ENCODE measurements around the gene PPP4R2. TPM values are rescaled to one million over a fixed set of nuclear protein-coding genes. Genes with fewer than 3 reads are reported as not detected.

PPP4R2 gene
- total RNA-seq, 1 experiment from 2014 or later, result 62.7 TPM

DNA sequence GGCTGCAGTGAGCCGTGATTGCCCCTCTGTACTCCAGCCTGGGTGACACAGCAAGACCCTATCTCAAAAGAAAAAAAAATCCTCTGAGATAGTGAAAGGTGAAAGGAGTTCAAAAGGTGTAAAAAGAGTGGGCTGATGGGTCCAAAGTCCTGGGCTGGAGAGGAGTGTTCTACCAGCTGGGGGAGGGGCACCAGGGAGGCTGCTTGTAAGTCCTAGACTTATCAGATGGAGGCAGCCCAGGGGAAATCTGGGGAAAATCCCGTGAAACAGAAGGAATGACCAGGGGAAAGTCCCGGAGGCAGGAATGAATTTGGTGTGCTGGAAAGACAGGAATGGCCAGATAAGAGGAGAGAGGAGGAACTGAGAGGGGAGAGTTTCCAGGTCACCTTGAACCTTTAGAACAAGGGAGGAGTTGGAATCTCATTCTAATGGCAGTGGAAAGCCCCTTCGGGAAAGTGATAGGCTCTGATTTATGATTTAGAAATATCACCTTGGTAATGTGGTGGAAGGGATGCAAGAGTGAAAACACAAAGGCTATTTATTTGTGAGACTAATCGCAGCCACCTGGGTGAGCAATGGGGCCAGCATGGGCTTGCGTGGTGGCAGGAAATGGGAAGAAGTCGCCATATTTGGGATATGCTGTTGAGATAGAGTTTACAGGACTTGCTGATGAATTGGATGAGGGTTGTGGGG lies 23.4 kb upstream of the PPP4R2 start:
- POLR2A ChIA-PET (ENCODE audit: unreplicated experiment), result no interaction called here
- H3K4me2 ChIP-seq (ENCODE audit: low read length), result no peak overlapping the region
- no peaks in the 10 kb centered on the region for H3K4me1 ChIP-seq (ENCODE audit: insufficient read depth, low read length)
- CTCF ChIA-PET, result no interaction called here
- ATAC-seq, result no peak
- no peak for DNase-seq
- H3F3A ChIP-seq (ENCODE audit: low read length, unreplicated experiment), result no peaks in the 10 kb centered on the region
- H3K27me3 ChIP-seq (ENCODE audit: low read length), result no peaks in the 10 kb centered on the region
- no peaks in the 10 kb centered on the region for H4K20me1 ChIP-seq (ENCODE audit: low read length)
- H3K9ac ChIP-seq (ENCODE audit: low read length), result no peak overlapping the region
- intact Hi-C loops (cut with micrococcal nuclease), result no loop called here
- TF ChIP-seq, protein P1, sequence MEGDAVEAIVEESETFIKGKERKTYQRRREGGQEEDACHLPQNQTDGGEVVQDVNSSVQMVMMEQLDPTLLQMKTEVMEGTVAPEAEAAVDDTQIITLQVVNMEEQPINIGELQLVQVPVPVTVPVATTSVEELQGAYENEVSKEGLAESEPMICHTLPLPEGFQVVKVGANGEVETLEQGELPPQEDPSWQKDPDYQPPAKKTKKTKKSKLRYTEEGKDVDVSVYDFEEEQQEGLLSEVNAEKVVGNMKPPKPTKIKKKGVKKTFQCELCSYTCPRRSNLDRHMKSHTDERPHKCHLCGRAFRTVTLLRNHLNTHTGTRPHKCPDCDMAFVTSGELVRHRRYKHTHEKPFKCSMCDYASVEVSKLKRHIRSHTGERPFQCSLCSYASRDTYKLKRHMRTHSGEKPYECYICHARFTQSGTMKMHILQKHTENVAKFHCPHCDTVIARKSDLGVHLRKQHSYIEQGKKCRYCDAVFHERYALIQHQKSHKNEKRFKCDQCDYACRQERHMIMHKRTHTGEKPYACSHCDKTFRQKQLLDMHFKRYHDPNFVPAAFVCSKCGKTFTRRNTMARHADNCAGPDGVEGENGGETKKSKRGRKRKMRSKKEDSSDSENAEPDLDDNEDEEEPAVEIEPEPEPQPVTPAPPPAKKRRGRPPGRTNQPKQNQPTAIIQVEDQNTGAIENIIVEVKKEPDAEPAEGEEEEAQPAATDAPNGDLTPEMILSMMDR (conservative IDR thresholded peaks at IDR 0.05; ENCODE audit: low read depth, low read length), result no peak
- BruUV-seq (replicated peaks), result no TSS peak
- H3K79me2 ChIP-seq (ENCODE audit: low read length), result no peaks in the 10 kb centered on the region
- 0 out of 2 replicates have a peak overlapping the region, but pooled peaks have one; percentile 23 for H2AFZ ChIP-seq (ENCODE audit: low read length)
- no peaks in the 10 kb centered on the region for H3K9me3 ChIP-seq (ENCODE audit: low read length)
- no peak overlapping the region for H3K27ac ChIP-seq (ENCODE audit: low read length)
- H3K4me3 ChIP-seq (ENCODE audit: low read length), result no peak overlapping the region
- no peaks in the 10 kb centered on the region for H3K36me3 ChIP-seq (ENCODE audit: low read depth, low read length)
- no peaks in the 10 kb centered on the region for H3K9me2 ChIP-seq (replicated peaks; ENCODE audit: low read length)

DNA sequence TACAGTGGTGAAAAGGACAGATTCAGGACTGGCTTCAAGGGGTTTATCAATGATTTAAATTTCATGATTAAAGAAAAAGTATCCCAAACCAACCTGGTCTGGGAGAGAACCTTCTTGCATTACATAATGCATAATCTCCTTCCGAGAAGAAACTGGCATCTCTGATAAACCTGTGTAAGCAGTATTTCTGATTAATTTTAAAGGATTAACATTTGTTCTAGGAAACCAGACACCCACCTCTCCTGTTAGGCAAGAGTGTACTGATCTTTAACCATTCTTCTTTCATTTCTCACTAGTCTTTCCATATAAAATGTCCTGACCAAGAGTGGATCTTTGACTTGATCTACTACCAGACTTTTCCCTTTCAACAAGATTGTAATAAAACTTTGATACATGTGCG lies 22.8 kb upstream of the PPP4R2 start:
- H3K4me1 ChIP-seq (ENCODE audit: insufficient read depth, low read length), result no peaks in the 10 kb centered on the region
- no peaks in the 10 kb centered on the region for H3K9me3 ChIP-seq (ENCODE audit: low read length)
- H3K27me3 ChIP-seq (ENCODE audit: low read length), result no peaks in the 10 kb centered on the region
- H3K9ac ChIP-seq (ENCODE audit: low read length), result no peak overlapping the region
- H3K9me2 ChIP-seq (replicated peaks; ENCODE audit: low read length), result no peaks in the 10 kb centered on the region
- CTCF ChIA-PET, result no interaction called here
- no peaks in the 10 kb centered on the region for H3F3A ChIP-seq (ENCODE audit: low read length, unreplicated experiment)
- no peak overlapping the region for H3K4me3 ChIP-seq (ENCODE audit: low read length)
- no peaks in the 10 kb centered on the region for H3K79me2 ChIP-seq (ENCODE audit: low read length)
- H3K27ac ChIP-seq (ENCODE audit: low read length), result no peak overlapping the region
- ATAC-seq (no peak), DNase-seq (no peak)
- intact Hi-C loops (cut with micrococcal nuclease), result no loop called here
- no peaks in the 10 kb centered on the region for H4K20me1 ChIP-seq (ENCODE audit: low read length)
- POLR2A ChIA-PET (ENCODE audit: unreplicated experiment), result no interaction called here
- H2AFZ ChIP-seq (ENCODE audit: low read length), result no peak overlapping the region
- H3K4me2 ChIP-seq (ENCODE audit: low read length), result no peak overlapping the region
- H3K36me3 ChIP-seq (ENCODE audit: low read depth, low read length), result no peaks in the 10 kb centered on the region
- TF ChIP-seq, protein P1 (conservative IDR thresholded peaks at IDR 0.05; ENCODE audit: low read depth, low read length), result no peak
- TF ChIP-seq EZH2 (IDR thresholded peaks at IDR 0.05; ENCODE audit: low read length, unreplicated experiment), result no peak
- TF ChIP-seq EZH2phosphoT487 (IDR thresholded peaks at IDR 0.05; ENCODE audit: borderline replicate concordance, low read length), result no peak
- BruUV-seq (replicated peaks), result no TSS peak

DNA sequence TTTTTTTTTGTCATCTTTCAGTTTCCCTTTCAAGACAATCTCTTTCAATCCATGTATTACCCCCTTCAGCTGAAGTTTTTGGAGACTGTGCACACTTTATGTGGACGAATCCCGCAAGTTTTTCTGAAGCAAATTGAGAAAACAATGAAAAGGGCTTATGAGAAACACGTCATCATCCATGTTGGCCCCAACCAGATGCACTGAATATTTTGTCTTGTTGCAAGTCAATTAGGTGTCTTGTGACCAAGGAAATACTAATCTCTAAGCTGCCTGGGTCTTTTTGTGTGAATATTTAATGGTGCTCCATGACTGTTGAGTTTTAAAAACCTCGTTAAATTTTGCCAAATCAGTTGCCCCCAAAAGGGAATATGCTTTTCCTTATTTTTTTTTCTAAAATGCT lies 21.7 kb upstream of the PPP4R2 start:
- Histone ChIP-seq H3K4me3 (ENCODE audit: low read length) (no peak overlapping the region), H3K27me3 (ENCODE audit: low read length) (no peaks in the 10 kb centered on the region), H3K36me3 (ENCODE audit: low read depth, low read length) (no peaks in the 10 kb centered on the region), H3K79me2 (ENCODE audit: low read length) (no peaks in the 10 kb centered on the region), H3K4me1 (ENCODE audit: insufficient read depth, low read length) (no peaks in the 10 kb centered on the region), H3F3A (ENCODE audit: low read length, unreplicated experiment) (no peaks in the 10 kb centered on the region), H3K9me3 (ENCODE audit: low read length) (no peaks in the 10 kb centered on the region), H2AFZ (ENCODE audit: low read length) (no peak overlapping the region), H3K9me2 (replicated peaks; ENCODE audit: low read length) (no peaks in the 10 kb centered on the region), H3K27ac (ENCODE audit: low read length) (no peak overlapping the region), H3K4me2 (ENCODE audit: low read length) (no peak overlapping the region), H3K9ac (ENCODE audit: low read length) (no peak overlapping the region), H4K20me1 (ENCODE audit: low read length) (no peaks in the 10 kb centered on the region)
- ChIA-PET CTCF (no interaction called here), POLR2A (ENCODE audit: unreplicated experiment) (no interaction called here)
- intact Hi-C loops (cut with micrococcal nuclease), result no loop called here
- TF ChIP-seq EZH2phosphoT487 (IDR thresholded peaks at IDR 0.05; ENCODE audit: borderline replicate concordance, low read length), result no peak
- TF ChIP-seq, protein P1 (conservative IDR thresholded peaks at IDR 0.05; ENCODE audit: low read depth, low read length), result no peak
- TF ChIP-seq EZH2 (IDR thresholded peaks at IDR 0.05; ENCODE audit: low read length, unreplicated experiment), result no peak
- BruUV-seq (replicated peaks), result no TSS peak
- ATAC-seq (no peak), DNase-seq (no peak)

Measured in PC-3 (cell line).